Measurements from ENCODE around the gene MEF2C. TPM values are rescaled to one million over a fixed set of nuclear protein-coding genes. Genes with fewer than 3 reads are reported as not detected.

Gene MEF2C
- total RNA-seq, 1 donor from 2014 or later, result 54.2 TPM

DNA sequence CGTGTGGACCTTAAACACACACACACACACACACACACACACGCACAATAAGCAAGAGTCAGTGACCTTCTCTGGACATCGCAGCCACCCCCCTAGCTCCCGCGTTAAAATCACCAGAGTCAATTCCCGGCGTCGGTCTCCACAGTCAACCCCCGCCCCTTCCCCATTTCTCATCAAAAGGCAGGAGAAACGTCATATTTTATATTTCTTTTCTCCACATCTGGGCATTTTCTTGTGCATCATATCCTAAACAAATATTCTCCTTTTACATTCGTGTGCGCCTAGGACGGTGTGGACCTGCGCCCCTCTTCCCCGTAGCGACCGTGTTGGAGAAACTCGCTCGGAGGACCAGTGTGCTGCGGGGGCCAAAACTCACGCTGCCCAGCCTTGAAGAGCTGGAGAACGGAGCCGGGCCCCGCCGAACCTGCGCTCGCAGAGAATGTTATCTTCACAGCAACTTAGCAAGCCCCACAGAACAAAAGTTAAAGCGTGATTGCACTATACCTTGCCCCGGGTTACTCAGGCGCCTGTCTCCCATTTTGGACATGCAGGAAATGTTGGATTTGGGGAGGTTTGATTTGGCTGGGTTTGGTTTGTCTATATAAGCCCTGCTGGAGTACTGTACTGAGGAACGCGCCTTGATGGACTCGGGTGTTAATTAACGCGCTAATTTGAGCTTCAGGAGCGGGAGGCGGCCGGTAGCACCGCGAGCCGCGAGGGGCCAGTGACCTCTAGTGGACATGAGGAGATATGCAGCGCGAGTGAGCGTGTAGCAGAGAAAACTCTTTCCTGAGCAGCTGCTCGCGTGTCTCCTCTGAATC, 192.4 kb downstream of the MEF2C start:
- intact Hi-C loops (cut with micrococcal nuclease), result no loop called here
- peaks cover 44% of the 10 kb centered on the region for H3K4me1 ChIP-seq

DNA sequence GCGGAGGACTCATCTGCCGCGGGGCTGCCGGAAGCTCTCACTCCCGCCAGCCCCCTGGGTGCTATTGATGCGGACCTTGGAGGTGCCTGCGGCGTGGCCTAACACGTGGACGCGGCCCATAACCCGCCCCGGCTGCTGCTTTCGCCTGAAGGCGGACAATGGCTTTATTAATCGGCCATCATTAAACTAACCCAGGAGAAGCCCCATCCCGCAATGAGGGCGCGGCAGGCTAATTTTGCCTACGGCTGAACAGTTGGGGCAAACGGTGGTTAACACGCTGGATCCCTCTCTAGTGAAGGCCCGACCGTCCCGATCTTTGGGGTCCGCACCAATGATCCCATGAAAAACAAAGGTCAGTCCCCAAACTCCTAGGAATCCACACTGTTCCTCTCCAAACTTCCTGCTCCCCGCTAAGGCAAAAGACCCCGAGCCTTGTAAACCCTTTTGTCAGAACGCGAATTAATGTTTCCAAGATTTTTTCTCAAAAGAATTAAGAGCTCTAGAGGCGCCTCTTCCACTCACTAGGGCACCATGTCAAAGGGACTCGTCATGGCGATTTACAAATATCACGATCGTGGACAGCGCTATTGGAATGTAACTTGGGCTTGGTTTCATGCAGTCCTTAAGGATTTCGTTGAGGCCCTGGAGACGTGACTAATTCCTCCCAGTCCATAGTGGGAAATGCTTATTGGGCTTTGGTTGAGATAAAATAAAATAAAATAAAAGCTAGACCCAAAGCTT, 193.1 kb downstream of the MEF2C start:
- no peak for DNase-seq
- Histone ChIP-seq H3K27ac (replicated peaks) (no peak overlapping the region), H3K4me1 (peaks cover 43% of the 10 kb centered on the region), H3K4me3 (no peak overlapping the region), H3K27me3 (ENCODE audit: low read depth) (peaks cover 100% of the 10 kb centered on the region), H3K36me3 (no peaks in the 10 kb centered on the region), H3K9me3 (replicated peaks) (no peaks in the 10 kb centered on the region)
- TF ChIP-seq, protein P1, sequence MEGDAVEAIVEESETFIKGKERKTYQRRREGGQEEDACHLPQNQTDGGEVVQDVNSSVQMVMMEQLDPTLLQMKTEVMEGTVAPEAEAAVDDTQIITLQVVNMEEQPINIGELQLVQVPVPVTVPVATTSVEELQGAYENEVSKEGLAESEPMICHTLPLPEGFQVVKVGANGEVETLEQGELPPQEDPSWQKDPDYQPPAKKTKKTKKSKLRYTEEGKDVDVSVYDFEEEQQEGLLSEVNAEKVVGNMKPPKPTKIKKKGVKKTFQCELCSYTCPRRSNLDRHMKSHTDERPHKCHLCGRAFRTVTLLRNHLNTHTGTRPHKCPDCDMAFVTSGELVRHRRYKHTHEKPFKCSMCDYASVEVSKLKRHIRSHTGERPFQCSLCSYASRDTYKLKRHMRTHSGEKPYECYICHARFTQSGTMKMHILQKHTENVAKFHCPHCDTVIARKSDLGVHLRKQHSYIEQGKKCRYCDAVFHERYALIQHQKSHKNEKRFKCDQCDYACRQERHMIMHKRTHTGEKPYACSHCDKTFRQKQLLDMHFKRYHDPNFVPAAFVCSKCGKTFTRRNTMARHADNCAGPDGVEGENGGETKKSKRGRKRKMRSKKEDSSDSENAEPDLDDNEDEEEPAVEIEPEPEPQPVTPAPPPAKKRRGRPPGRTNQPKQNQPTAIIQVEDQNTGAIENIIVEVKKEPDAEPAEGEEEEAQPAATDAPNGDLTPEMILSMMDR (IDR thresholded peaks at IDR 0.05; ENCODE audit: borderline replicate concordance), result no peak
- intact Hi-C loops (cut with micrococcal nuclease), result loop anchor here (10.0 kb wide), 1 partner anchor 545 kb away; no protein-coding TSS in a partner anchor

More for the DNA sequence above, 192.4 kb downstream of the MEF2C start:
- H3K36me3 ChIP-seq, result no peaks in the 10 kb centered on the region
- peak overlapping the region; percentile 50 for H3K4me3 ChIP-seq
- peaks cover 100% of the 10 kb centered on the region for H3K27me3 ChIP-seq (ENCODE audit: low read depth)
- DNase-seq, result peak; percentile 66
- no peaks in the 10 kb centered on the region for H3K9me3 ChIP-seq (replicated peaks)
- TF ChIP-seq, protein P1 (IDR thresholded peaks at IDR 0.05; ENCODE audit: borderline replicate concordance), result peak; percentile 99
- no peak overlapping the region for H3K27ac ChIP-seq (replicated peaks)

DNA sequence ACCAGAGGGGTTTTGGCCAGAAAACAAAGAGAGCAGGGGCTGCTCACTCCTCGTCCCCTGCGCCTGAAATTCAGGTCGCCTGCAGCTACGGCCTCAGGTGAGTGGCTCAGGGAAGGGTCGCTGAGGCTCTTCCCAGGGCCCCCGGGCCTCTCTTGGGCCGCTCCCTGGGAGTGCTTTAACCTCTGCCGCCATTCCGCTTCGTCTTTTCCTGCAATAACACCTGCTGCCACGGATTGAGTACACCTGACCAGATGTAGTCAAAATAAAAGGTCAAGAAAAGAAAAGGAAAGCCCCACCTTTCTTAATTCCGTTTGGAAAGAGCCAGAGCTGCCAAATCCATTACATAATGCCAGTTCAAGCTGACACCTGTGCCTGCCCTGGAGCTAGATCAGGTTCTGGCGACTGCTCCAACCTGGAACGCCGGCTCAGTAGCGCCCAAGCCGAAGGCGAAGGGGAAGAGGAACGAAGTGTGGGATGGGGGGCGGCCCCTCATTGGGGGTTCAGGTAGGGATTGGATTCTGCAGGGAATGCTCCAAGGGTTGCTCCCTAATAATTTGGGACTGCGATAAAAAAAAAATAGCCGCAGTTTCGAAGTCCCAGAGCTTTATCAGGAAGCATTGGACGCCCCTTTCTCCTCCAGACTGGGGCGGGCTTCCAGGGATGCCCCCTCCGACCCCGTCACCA, 193.9 kb downstream of the MEF2C start:
- Histone ChIP-seq H3K36me3 (no peaks in the 10 kb centered on the region), H3K27ac (replicated peaks) (no peak overlapping the region), H3K4me3 (no peak overlapping the region), H3K4me1 (peaks cover 47% of the 10 kb centered on the region), H3K27me3 (ENCODE audit: low read depth) (peaks cover 100% of the 10 kb centered on the region), H3K9me3 (replicated peaks) (no peaks in the 10 kb centered on the region)
- no peak for DNase-seq
- intact Hi-C loops (cut with micrococcal nuclease), result loop anchor here (10.0 kb wide), 1 partner anchor 544 kb away; no protein-coding TSS in a partner anchor
- TF ChIP-seq, protein P1 (IDR thresholded peaks at IDR 0.05; ENCODE audit: borderline replicate concordance), result no peak

DNA sequence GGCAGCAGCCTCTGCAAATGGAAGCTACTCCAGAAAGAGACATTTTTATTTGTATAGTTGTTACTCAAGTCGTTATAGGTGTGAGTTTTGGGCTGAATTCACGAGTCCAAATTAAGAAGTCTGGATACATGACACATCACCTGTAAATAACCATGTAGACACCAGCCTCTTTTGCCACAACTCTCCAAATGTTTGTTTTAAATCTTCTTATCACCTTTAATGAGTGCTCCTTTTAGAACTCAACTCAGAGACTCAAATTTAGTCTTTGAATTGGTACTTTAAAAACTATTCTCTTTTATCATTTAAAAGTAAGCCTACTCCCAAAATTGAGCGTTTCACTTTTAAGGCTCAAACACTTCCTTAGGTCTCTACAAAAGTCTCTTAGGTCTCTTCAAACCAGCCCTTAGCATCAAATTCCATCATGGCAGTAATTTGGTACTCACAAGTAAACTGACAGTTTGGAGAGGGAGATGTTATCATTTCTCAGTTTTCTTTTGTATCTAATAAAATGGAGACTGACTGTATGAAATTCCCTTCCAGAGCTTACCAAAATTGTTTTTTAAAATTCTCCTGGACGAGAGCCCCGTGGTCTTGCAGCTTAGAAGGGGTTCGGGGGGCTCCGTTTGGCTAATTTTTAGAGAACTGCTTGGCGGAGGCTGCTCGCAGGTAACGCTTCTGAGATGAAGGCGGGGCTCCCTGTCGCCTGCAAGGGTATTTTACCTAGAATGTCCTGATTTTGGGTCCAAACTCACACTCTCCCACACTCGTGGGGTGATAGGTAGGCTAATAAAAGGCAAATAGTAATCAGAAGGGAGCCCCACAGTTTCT, 194.6 kb downstream of the MEF2C start:
- DNase-seq, result no peak
- H3K9me3 ChIP-seq (replicated peaks), result no peaks in the 10 kb centered on the region
- no peaks in the 10 kb centered on the region for H3K36me3 ChIP-seq
- no peak overlapping the region for H3K4me3 ChIP-seq
- H3K27ac ChIP-seq (replicated peaks), result no peak overlapping the region
- TF ChIP-seq, protein P1 (IDR thresholded peaks at IDR 0.05; ENCODE audit: borderline replicate concordance), result no peak
- intact Hi-C loops (cut with micrococcal nuclease), result loop anchor here (10.0 kb wide), 1 partner anchor 544 kb away; no protein-coding TSS in a partner anchor
- peaks cover 54% of the 10 kb centered on the region for H3K4me1 ChIP-seq
- H3K27me3 ChIP-seq (ENCODE audit: low read depth), result peaks cover 100% of the 10 kb centered on the region
